Upper lobe of left lung (tissue), 6 donors: ENCODE data around the gene FAM3D. TPM values are rescaled to one million over a fixed set of nuclear protein-coding genes. Genes with fewer than 3 reads are reported as not detected.

Experiments used
- ATAC-seq, 2 donors: fragments of 200-7000 bp; cut with Tn5 transposase; one replicate each; pipeline ENCODE4 v1.9.1; 2022; ENCODE audit warnings: mild to moderate bottlenecking in 2 of 2, moderate library complexity in 2 of 2; ENCODE audit not compliant: low FRiP score in 2 of 2
- DNase-seq, 2 donors: peaks; one replicate each; pipeline ENCODE4 v3.0.0-alpha.2; 2019 to 2020
- H3K27ac ChIP-seq, 4 donors: fragments of 200-600 bp; sonication (generic); one replicate each; pipeline ENCODE4 v1.5.1; 2016 to 2019
- H3K27me3 ChIP-seq, 4 donors: fragments of 200-600 bp; sonication (generic); one replicate each; pipeline ENCODE4 v1.5.1; 2017 to 2019
- H3K36me3 ChIP-seq, 4 donors: fragments of 200-600 bp; sonication (generic); one replicate each; pipeline ENCODE4 v1.5.1; 2016 to 2019
- H3K4me1 ChIP-seq, 4 donors: fragments of 200-600 bp; sonication (generic); one replicate each; pipeline ENCODE4 v1.5.1; 2018 to 2019
- H3K4me3 ChIP-seq, 4 donors: fragments of 200-600 bp; sonication (generic); one replicate each; pipeline ENCODE4 v1.5.1; 2017 to 2019; ENCODE audit warnings: mild to moderate bottlenecking in 2 of 4, moderate library complexity in 1 of 4
- H3K9me3 ChIP-seq, 4 donors: fragments of 200-600 bp; sonication (generic); one replicate each; pipeline ENCODE4 v1.5.1; 2018 to 2019
- CTCF ChIP-seq, 6 experiments: fragments of 450-650 bp in 4 of 6; fragments of 200-600 bp in 2 of 6; sonication (generic) in 2 of 6; IDR thresholded peaks; one replicate each; pipeline ENCODE4 v1.5.1; 2016 to 2019; ENCODE audit warnings: antibody characterized with exemption in 6 of 6
- EP300 ChIP-seq, 4 donors: sonication (generic); formaldehyde crosslinking; IDR thresholded peaks; one replicate each; pipeline ENCODE4 v1.5.1; 2017; ENCODE audit warnings: antibody characterized with exemption in 4 of 4, control low read depth in 2 of 4
- POLR2A ChIP-seq, 4 donors: fragments of 450-650 bp; IDR thresholded peaks; one replicate each; pipeline ENCODE4 v1.5.1; 2016 to 2017; ENCODE audit warnings: antibody characterized with exemption in 4 of 4, mild to moderate bottlenecking in 2 of 4
- POLR2AphosphoS5 ChIP-seq, 2 donors: sonication (generic); formaldehyde crosslinking; IDR thresholded peaks; one replicate each; pipeline ENCODE4 v1.5.1; 2017; ENCODE audit warnings: antibody characterized with exemption in 2 of 2
- WGBS, 2 donors: methylation state at CpG; one replicate each; pipeline ENCODE4 v1.1.5; 2017 to 2018; 5-methylcytosine and 5-hydroxymethylcytosine counted together
- total RNA-seq, 6 donors: library from RNA; depleted of rRNA in 4 of 6; stranded (reverse); fragments of >200 nt in 4 of 6; gene quantifications; one replicate each; pipeline versions ENCODE4 v1.1.0 to v1.2.1, GENCODE V29; 2016 to 2021
- donor health status: DM: no; HTN: no; CAD: no; lungs with moderate emphysema.
- donor health status: DM: no; HTN: yes; CAD: no; lungs with severe emphysema.

The FAM3D gene
- total RNA-seq, 6 donors from 2014 or later, result 1.0 to 7.7 (median 1.5) TPM

DNA sequence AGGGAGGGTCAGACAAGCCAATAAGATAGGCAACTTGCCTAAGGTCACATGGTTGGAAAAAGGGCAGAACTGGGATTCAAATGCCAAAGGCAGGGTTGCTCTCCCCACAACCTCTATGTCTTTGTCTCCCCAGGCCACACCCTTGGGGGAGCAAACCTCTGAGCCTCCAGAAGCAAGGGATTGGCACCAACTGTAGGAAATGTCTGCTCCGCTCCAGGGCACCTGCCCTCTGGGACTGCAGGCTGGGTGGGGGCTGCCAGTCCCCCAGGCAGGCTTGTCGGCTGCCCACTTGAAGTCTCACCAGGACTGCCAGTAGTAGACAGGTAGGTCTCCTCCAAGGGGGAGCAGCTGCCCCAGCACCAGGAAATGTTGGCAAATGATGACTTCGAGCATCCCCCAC, 2.0 kb downstream of the FAM3D start:
- WGBS, 2 donors, result 84 to 88% methylated on average over 2 to 3 of the region's 3 CpGs
- H3K9me3 ChIP-seq, result no peaks in the 10 kb centered on the region
- DNase-seq, result no peak
- H3K27ac ChIP-seq, result no peak overlapping the region
- H3K27me3 ChIP-seq, result no peaks in the 10 kb centered on the region
- no peak for ATAC-seq
- no peaks in the 10 kb centered on the region for H3K36me3 ChIP-seq
- H3K4me3 ChIP-seq, result no peak overlapping the region
- peaks cover 9 to 17% (median 13%) of the 10 kb centered on the region in 4 donors for H3K4me1 ChIP-seq
- TF ChIP-seq POLR2A (IDR thresholded peaks at IDR 0.05) (no peak), CTCF (IDR thresholded peaks at IDR 0.05) (no peak), EP300 (IDR thresholded peaks at IDR 0.05) (no peak), POLR2AphosphoS5 (IDR thresholded peaks at IDR 0.05) (no peak)

GRCh38 chr3:58661836-58662420, 4.6 kb downstream of the FAM3D start:
- no peak overlapping the region for H3K27ac ChIP-seq
- H3K9me3 ChIP-seq, result no peaks in the 10 kb centered on the region
- H3K36me3 ChIP-seq, result no peaks in the 10 kb centered on the region
- no peak for TF ChIP-seq EP300 (IDR thresholded peaks at IDR 0.05)
- no peak for TF ChIP-seq POLR2A (IDR thresholded peaks at IDR 0.05)
- ATAC-seq (no peak), DNase-seq (no peak)
- no peak overlapping the region for H3K4me3 ChIP-seq
- WGBS, 2 donors, result 76 to 83% methylated on average over 6 of the region's 6 CpGs
- H3K27me3 ChIP-seq, result no peaks in the 10 kb centered on the region
- peaks cover 6 to 10% (median 8%) of the 10 kb centered on the region in 4 donors for H3K4me1 ChIP-seq

DNA sequence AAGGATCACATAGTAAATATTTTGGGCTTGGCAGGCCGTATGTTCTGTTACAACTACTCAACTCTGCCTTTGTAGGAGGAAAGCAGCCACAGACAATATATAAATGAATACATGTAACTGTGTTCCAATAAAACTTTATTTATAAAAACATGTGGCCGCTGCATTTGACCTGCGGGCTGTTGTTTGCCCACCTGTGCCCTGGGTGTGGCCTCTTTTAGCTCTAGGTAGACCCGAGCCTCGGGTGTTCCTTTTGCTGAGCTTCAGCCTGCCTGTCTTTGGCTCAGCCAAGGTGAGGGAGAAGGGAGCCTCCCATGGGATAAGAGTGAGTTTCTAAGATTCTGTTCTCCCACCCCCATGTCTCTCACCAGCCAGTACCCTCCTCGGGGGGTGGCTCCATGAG, 5.6 kb downstream of the FAM3D start:
- no peak overlapping the region for H3K27ac ChIP-seq
- no peak for DNase-seq
- WGBS, 2 donors, result 72 to 79% methylated on average over 6 of the region's 6 CpGs
- no peak overlapping the region for H3K4me3 ChIP-seq
- H3K9me3 ChIP-seq, result no peaks in the 10 kb centered on the region
- peaks cover 0 to 4% (median 2%) of the 10 kb centered on the region in 4 donors for H3K4me1 ChIP-seq
- no peak for TF ChIP-seq CTCF (IDR thresholded peaks at IDR 0.05)
- TF ChIP-seq EP300 (IDR thresholded peaks at IDR 0.05), result no peak
- TF ChIP-seq POLR2A (IDR thresholded peaks at IDR 0.05), result no peak
- no peak for TF ChIP-seq POLR2AphosphoS5 (IDR thresholded peaks at IDR 0.05)
- ATAC-seq, result no peak
- no peaks in the 10 kb centered on the region for H3K27me3 ChIP-seq
- no peaks in the 10 kb centered on the region for H3K36me3 ChIP-seq

DNA sequence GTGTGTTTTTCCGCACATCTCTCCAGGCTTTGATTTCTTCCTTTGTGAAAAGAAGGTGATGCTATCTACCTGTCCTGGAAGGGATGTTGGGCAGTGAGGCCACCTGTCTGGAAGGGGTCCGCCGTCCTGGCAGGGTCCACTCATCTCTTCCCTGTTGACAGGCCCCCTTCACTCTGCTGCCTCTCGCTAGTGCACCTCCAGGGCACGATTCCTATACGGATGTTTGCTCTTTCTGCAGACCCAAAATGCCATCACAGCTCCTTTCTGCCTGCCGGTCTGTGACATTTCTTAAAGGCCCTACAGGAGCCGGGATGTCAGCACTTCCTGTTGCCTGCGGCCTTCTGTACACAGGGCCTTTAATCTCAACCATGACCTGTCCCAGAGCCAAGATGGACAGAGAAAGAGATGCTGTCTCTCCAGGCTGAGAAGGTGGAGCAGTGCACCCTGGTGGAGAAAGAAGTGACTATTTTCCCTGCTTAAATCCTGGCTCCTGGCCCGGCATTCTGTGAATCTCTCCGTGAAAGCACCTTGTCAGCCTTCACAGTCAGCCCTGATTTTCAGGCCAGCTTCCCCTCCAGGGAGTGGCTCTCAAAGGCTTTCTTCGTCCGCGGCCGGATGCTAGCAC, 7.4 kb downstream of the FAM3D start:
- DNase-seq, result no peak
- peak overlapping the region in 1 of 4 donors; percentile 24 for H3K27ac ChIP-seq
- 65 to 72% methylated on average over 15 of the region's 15 CpGs for WGBS, 2 donors
- H3K4me1 ChIP-seq, result peaks cover 0 to 4% (median 2%) of the 10 kb centered on the region in 4 donors
- no peaks in the 10 kb centered on the region for H3K36me3 ChIP-seq
- no peaks in the 10 kb centered on the region for H3K27me3 ChIP-seq
- H3K4me3 ChIP-seq, result no peak overlapping the region
- TF ChIP-seq EP300 (IDR thresholded peaks at IDR 0.05), result no peak
- TF ChIP-seq CTCF (IDR thresholded peaks at IDR 0.05), result peak in 3 of 6 experiments; percentile 18 to 28 (median 23)
- no peak for ATAC-seq
- H3K9me3 ChIP-seq, result no peaks in the 10 kb centered on the region

- DNase-seq (no peak), ATAC-seq (no peak)
- no peaks in the 10 kb centered on the region for H3K27me3 ChIP-seq
- TF ChIP-seq CTCF (IDR thresholded peaks at IDR 0.05), result no peak
- TF ChIP-seq EP300 (IDR thresholded peaks at IDR 0.05), result no peak
- TF ChIP-seq POLR2A (IDR thresholded peaks at IDR 0.05), result no peak
- no peak for TF ChIP-seq POLR2AphosphoS5 (IDR thresholded peaks at IDR 0.05)
- peaks cover 0 to 4% (median 2%) of the 10 kb centered on the region in 4 donors for H3K4me1 ChIP-seq
- 97% methylated on average over 4 of the region's 4 CpGs for WGBS, 2 donors
- H3K36me3 ChIP-seq, result no peaks in the 10 kb centered on the region
- H3K9me3 ChIP-seq, result no peaks in the 10 kb centered on the region
- H3K27ac ChIP-seq, result no peak overlapping the region
- H3K4me3 ChIP-seq, result no peak overlapping the region
Measured at GRCh38 chr3:58658508-58658907, 8.1 kb downstream of the FAM3D start.
